ENCODE results near the gene SMIM10L2A.

The SMIM10L2A gene

DNA sequence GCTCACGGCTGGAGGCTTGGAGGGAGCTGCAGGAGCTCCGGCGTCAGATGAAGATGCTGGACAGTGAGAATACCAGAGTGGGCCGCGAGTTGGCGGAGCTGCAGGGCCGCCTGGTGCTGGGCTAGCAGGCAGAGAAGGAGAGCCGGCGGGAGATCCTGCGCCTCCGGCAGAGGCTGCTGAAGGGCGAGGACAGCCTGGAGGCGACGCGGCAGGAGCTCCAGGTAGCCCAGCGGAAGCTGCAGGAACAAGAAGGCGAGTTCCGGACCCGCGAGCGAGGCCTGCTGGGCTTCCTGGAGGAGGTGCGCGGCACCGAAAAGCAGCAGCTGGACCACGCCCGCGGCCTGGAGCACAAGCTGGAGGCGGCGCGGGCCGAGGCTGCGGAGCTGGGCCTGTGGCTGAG, 14.7 kb downstream of the SMIM10L2A start:
- no peak overlapping the region for H3K4me3 ChIP-seq (ENCODE audit: low read depth, low read length)
- TF ChIP-seq, protein P1, sequence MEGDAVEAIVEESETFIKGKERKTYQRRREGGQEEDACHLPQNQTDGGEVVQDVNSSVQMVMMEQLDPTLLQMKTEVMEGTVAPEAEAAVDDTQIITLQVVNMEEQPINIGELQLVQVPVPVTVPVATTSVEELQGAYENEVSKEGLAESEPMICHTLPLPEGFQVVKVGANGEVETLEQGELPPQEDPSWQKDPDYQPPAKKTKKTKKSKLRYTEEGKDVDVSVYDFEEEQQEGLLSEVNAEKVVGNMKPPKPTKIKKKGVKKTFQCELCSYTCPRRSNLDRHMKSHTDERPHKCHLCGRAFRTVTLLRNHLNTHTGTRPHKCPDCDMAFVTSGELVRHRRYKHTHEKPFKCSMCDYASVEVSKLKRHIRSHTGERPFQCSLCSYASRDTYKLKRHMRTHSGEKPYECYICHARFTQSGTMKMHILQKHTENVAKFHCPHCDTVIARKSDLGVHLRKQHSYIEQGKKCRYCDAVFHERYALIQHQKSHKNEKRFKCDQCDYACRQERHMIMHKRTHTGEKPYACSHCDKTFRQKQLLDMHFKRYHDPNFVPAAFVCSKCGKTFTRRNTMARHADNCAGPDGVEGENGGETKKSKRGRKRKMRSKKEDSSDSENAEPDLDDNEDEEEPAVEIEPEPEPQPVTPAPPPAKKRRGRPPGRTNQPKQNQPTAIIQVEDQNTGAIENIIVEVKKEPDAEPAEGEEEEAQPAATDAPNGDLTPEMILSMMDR (IDR thresholded peaks at IDR 0.05; ENCODE audit: low read depth, low read length, missing control alignments): no peak
- DNase-seq (ENCODE audit: low read depth): no peak

DNA sequence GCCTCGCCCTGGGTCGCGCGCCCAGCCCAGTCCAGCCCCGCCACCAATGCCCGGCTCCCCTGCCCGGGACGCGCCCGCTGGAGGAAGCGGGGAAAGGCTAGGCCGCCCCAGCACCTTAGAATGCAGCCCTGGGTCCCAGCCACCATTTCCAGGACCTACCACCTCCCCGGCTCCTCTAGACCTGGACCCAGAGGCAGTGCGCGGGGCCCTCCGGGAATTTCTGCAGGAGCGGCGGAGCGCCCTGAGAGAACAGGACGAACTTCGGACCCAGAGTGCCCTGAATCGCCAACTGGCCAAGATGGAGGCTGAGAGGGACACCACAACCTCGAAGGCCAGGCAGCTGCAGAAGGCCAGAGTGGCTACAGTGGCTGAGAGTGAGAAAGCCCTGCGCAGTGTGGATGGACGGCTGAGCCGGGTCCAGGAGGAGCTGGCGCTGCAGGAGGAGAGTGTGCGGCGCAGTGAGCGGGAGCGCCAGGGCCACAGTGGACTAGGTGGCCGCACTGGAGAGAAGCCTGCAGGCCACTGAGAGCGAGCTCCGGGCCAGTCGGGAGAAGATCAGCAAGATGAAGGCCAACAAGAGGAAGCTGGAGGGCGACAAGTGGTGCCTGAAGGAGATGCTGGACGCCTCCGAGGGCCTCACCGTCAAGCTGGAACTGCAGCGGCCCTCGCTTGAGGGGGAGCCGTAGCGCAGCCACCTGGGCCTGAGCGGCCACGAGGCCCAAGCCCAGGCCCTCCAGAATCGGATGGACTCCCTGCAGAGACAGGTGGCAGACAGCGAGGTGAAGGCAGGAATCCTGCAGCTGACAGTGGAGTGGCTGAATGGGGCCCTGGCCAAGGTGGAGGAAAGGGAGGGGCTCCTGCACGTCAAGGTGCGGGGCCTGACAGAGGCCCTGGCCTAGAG, 15.5 kb downstream of the SMIM10L2A start:
- DNase-seq (ENCODE audit: low read depth): no peak
- no peak overlapping the region for H3K4me3 ChIP-seq (ENCODE audit: low read depth, low read length)
- TF ChIP-seq, protein P1 (IDR thresholded peaks at IDR 0.05; ENCODE audit: low read depth, low read length, missing control alignments): no peak

DNA sequence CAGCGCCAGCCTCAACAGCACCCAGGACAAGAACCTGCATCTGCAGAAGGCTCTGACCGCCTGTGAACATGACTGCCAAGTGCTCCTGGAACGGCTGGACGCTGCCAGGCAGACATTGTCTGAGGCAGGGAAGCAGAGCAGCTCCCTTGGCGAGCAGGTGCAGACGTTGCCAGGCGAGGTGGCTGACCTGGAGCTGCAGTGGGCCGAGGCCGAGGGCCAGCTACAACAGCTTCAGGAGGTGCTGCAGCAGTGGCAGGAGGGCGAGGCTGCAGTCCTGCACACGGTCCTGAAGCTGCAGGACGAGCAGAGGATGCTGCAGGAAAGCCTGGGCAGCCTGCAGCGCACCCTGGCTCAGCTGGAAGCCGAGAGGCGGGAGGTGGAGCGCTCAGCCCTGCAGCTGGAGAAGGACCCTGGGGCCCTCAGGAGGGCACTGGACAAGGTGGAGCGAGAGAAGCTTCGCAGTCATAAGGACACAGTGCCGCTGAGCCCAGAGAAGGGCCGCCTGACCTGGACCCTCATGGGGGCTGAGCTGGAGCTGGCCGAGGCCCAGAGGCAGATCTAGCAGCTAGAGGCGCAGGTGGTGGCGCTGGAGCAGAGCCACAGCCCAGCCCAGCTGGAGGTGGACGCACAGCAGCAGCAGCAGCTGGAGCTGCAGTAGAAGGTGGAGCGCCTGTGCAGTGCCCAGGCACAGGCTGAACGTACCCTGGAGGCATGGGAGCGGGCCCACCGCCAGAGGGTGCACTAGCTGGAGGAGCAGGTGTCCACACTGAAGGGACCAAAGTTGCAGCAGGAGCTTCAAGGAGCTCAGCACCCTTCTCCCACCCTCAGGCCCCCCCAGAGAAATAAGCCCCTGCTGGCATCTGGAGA, 16.4 kb downstream of the SMIM10L2A start:
- H3K4me3 ChIP-seq (ENCODE audit: low read depth, low read length): no peak overlapping the region
- TF ChIP-seq, protein P1 (IDR thresholded peaks at IDR 0.05; ENCODE audit: low read depth, low read length, missing control alignments): peak; percentile 3
- DNase-seq (ENCODE audit: low read depth): no peak

DNA sequence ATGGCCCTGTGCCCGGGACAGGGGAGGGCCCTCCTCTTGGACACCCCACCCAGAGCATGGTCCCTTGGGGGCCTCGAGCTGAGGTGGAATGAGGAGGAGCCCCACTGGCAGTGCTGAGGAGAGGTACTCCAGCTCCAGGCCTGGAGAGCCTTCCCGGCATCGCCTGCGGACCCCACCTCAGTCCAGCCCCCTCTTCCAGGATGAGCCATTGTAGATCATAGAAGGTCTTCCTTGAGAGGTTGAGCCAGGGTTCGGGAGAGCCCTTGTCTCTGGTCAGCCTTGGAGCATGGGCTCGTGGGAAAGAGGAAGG, 16.9 kb downstream of the SMIM10L2A start:
- DNase-seq (ENCODE audit: low read depth): no peak
- TF ChIP-seq, protein P1 (IDR thresholded peaks at IDR 0.05; ENCODE audit: low read depth, low read length, missing control alignments): no peak
- no peak overlapping the region for H3K4me3 ChIP-seq (ENCODE audit: low read depth, low read length)

DNA sequence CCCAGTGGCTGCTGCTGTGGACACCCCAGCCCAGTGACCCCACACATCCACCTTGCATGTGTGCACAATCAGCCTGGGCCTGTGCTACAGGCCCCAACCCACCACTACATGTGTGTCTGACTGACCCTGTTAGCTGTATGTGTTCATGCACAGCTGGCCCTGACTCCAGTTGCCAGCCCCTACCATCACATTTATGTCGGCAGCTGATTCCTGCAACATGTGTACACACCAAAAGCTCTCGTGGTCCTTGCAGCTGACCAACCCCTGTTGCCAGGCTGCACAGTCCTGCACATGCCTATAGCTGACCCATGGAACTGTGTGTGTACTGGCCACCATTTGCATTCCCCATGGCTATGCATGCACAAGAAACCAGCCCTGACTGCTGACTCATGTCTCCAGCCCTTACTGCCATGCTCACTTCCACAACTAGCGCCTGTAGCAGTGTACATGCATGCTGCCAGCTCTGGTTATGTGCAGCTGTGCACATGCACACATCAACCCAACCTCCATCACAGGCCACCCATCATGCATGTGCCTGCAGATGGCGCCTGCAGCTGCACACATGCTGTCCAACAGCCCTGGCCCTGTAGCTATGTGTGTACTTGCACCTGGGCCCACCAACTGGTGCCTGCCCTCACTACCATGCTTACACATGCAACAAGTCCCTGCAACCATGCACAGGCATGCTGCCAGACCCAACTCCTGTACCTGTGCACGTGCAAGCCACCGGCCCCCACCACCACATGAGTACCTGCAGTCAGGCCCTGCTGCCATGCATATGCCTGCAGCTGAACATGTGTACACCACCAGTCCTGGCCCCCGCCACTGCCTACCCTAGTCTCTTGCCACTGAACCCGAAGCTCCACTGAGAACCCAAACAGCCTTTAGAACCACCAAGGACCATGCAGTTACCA, 28.1 kb downstream of the SMIM10L2A start:
- DNase-seq (ENCODE audit: low read depth): no peak
- H3K4me3 ChIP-seq (ENCODE audit: low read depth, low read length): no peak overlapping the region
- TF ChIP-seq, protein P1 (IDR thresholded peaks at IDR 0.05; ENCODE audit: low read depth, low read length, missing control alignments): no peak

DNA sequence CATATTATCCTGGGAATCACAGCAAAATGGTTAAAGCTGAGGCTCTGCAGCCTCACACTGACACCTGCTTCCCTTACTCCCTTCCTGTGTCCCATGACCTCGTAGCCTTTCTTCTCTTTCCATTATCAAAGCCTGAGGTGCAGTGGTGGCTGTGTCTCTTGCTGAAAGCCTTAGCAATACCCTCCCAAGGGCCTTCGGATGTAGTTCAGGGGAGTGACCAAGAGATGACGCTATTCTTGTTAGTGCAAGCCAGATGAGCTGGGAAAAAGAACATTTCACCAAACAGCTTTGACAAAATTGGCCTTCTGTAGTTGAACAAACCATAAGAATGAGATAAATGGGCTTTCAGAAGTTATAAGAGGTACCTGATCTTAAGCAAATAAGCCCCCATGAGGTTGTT, 31.6 kb downstream of the SMIM10L2A start:
- no peak overlapping the region for H3K4me3 ChIP-seq (ENCODE audit: low read depth, low read length)
- TF ChIP-seq, protein P1 (IDR thresholded peaks at IDR 0.05; ENCODE audit: low read depth, low read length, missing control alignments): no peak
- no peak for DNase-seq (ENCODE audit: low read depth)
